ENCODE data around the gene GLYATL1. TPM values are rescaled to one million over a fixed set of nuclear protein-coding genes. Genes with fewer than 3 reads are reported as not detected.

GLYATL1 gene
- total RNA-seq, 4 donors from 2014 or later, result 0.69 TPM; not detected in 3

DNA sequence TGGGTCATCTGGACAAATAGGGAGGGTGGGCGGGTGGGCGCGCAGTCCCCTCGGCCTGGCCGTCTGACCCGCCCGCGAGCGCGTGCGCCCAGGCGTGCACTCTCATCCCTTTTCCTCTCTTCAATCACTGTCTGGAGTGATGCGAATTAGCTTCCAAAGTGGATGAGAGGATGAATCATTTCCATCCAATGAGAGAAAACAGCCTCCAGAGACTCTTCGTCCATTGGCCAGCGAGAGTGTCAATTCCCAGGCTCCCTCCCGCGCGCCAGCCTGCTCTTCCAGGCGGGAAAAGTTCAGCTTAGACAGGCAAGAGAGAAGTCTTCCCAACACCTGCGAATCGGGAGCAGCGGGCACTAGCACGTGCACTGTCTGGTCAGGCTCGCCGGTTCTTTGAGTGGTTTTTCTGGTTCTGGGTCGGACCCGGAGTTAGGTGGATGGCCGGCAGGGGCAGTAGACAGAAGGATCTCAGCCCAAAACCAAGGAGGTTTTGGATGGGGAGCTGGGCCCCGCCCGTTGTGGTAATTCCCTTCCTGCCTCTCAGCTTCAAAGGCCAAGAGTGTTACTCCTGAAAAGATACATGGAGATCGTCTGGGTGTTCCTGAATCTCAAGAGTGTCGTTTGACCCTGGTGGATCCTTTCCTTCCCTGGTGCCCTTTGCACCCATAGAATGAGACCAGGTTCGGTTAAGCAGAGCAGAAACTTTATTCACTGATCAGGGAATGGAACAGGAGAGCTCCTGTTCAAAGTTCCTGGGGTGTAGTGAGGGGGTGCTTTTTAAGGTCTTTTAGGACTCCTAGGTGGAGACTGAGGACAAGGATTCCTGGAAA is 33.4 kb upstream of the GLYATL1 start:
- DNase-seq (ENCODE audit: low spot score) (no peak), ATAC-seq (ENCODE audit: low FRiP score) (peak; percentile 84)
- no peak for TF ChIP-seq CTCF (IDR thresholded peaks at IDR 0.05)

GRCh38 chr11:58907780-58908179 is 31.5 kb upstream of the GLYATL1 start:
- DNase-seq (ENCODE audit: low spot score) (no peak), ATAC-seq (ENCODE audit: low FRiP score) (no peak)
- no peak for TF ChIP-seq CTCF (IDR thresholded peaks at IDR 0.05)

GRCh38 chr11:58912124-58912523 is 27.2 kb upstream of the GLYATL1 start:
- TF ChIP-seq CTCF (IDR thresholded peaks at IDR 0.05), result no peak
- ATAC-seq (ENCODE audit: low FRiP score) (no peak), DNase-seq (ENCODE audit: low spot score) (no peak)

DNA sequence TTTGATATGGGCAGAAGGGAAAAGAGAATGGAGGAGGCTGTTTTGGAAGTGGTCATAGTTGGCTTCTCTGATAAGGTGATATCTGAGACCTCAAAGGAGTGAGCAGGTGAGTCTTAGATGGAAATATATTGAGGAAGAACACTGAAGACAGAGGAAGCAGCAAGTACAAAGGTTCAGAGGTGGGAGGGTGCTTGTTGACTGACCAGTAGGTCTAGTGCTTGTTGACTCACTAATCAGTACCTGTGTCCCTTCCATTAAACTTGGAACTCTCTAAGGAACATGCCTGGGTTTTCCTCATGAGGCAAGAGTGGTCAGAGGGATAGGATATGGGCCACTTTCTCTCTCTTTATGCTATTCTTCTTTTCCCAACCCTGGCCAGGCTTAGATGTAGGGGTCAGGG is 25.6 kb upstream of the GLYATL1 start:
- ATAC-seq (ENCODE audit: low FRiP score), result no peak
- no peak for TF ChIP-seq CTCF (IDR thresholded peaks at IDR 0.05)
- no peak for DNase-seq (ENCODE audit: low spot score)

GRCh38 chr11:58914821-58915543 is 24.3 kb upstream of the GLYATL1 start:
- DNase-seq (ENCODE audit: low spot score), result no peak
- no peak for ATAC-seq (ENCODE audit: low FRiP score)
- TF ChIP-seq CTCF (IDR thresholded peaks at IDR 0.05), result no peak

DNA sequence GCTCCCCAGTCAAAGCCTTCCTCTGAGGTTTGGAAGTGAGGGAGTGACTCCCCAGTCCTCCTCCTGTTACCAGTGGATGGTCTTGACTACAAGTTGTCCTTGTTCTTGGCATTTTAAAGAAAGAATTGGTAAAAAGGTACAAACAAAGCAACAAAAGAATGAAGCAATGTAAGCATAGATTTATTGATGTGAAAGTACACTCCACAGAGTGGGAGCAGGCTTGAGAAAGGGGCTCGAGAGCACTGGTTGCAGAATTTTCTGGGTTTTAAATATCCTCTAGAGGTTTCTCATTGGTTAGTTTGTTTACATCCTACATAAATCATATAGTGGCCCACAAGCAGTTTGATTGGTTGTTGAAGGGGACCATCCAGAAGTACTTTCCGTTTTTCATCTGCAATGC is 22.7 kb upstream of the GLYATL1 start:
- TF ChIP-seq CTCF (IDR thresholded peaks at IDR 0.05), result no peak
- DNase-seq (ENCODE audit: low spot score), result no peak
- ATAC-seq (ENCODE audit: low FRiP score), result no peak

Data from omental fat pad (tissue), 4 donors.